Endothelial cell of umbilical vein (primary cell): ENCODE measurements around the gene ZNF132. TPM values are rescaled to one million over a fixed set of nuclear protein-coding genes. Genes with fewer than 3 reads are reported as not detected.
A peak's percentile ranks its signal among the peaks of the same experiment; 100 is the strongest.

Experiments
- BruUV-seq: library from RNA; stranded (reverse); fragments of 400-500 nt; replicated peaks from 2 replicates; lab custom pipeline; 2021; lab: Mats Ljungman, UMichigan
- CTCF ChIA-PET: fragments of 300-600, 350-600 bp; sonication (Branson Sonifier 250); formaldehyde crosslinking; loops from one replicate; lab custom pipeline; 2021; ENCODE audit warnings: antibody characterized with exemption, inconsistent platforms; lab: Charles Lee
- POLR2A ChIA-PET: fragments of 300-600, 350-600 bp; sonication (Branson Sonifier 250); formaldehyde crosslinking; loops from one replicate; lab custom pipeline; 2021; ENCODE audit warnings: antibody characterized with exemption, inconsistent platforms; lab: Charles Lee
- DNase-seq: peaks from one replicate; pipeline ENCODE4 v3.0.0-alpha.2; 2011; ENCODE audit warnings: low read depth, low spot score
- FAIRE-seq: peaks from 2 replicates; lab custom pipeline; 2011; peaks lifted over from hg19 to GRCh38; lab: Jason Lieb, UNC
- H2AFZ ChIP-seq: 2 replicates; pipeline ENCODE4 v1.6.0; 2012; ENCODE audit warnings: low read depth, low read length, control low read depth, inconsistent platforms
- H3K27ac ChIP-seq: 2 replicates; pipeline ENCODE4 v1.5.1; 2011; ENCODE audit warnings: low read depth, mild to moderate bottlenecking, control low read depth, low read length, moderate library complexity; ENCODE audit not compliant: insufficient read depth
- H3K27me3 ChIP-seq, 2 experiments: 2 replicates each; pipeline versions ENCODE4 v1.6.0 to v1.6.1; 2011; ENCODE audit warnings: low read length in 2 of 2, mixed read lengths in 1 of 2; ENCODE audit not compliant: control insufficient read depth in 2 of 2, insufficient read depth in 2 of 2
- H3K36me3 ChIP-seq, 2 experiments: 2 replicates in 1 of 2; 3 replicates in 1 of 2; pipeline ENCODE4 v1.5.1; 2011; ENCODE audit warnings: low read length in 2 of 2, mild to moderate bottlenecking in 1 of 2, moderate library complexity in 1 of 2; ENCODE audit not compliant: control insufficient read depth in 2 of 2, insufficient read depth in 2 of 2; ENCODE audit errors: extremely low read depth in 1 of 2
- H3K4me1 ChIP-seq: 3 replicates; pipeline ENCODE4 v1.5.1; 2011; ENCODE audit warnings: mild to moderate bottlenecking, low read length; ENCODE audit not compliant: control insufficient read depth, insufficient read depth; ENCODE audit errors: extremely low read depth
- H3K4me2 ChIP-seq: 2 replicates; pipeline ENCODE4 v1.6.1; 2011; ENCODE audit warnings: low read length, control low read depth, mixed read lengths; ENCODE audit not compliant: insufficient read depth
- H3K4me3 ChIP-seq, 3 experiments: fragments of 200-600 bp in 1 of 3; sonication (generic), shearing (Covaris generic) in 1 of 3; replicated peaks in 1 of 3; 2 replicates each; pipeline ENCODE4 v1.5.1; 2011 to 2016; ENCODE audit warnings: control low read depth in 3 of 3, low read length in 3 of 3, mild to moderate bottlenecking in 2 of 3, inconsistent platforms in 1 of 3, low read depth in 1 of 3, moderate library complexity in 1 of 3; ENCODE audit not compliant: insufficient read depth in 1 of 3
- H3K79me2 ChIP-seq: 2 replicates; pipeline ENCODE4 v1.6.0; 2012; ENCODE audit warnings: low read length, inconsistent platforms; ENCODE audit not compliant: control insufficient read depth, insufficient read depth
- H3K9ac ChIP-seq: replicated peaks from 2 replicates; pipeline ENCODE3; 2011; ENCODE audit warnings: low read length, control low read depth; ENCODE audit not compliant: insufficient read depth; ENCODE audit errors: extremely low read depth
- H3K9me1 ChIP-seq: replicated peaks from 3 replicates; pipeline ENCODE4 v1.6.0; 2011; ENCODE audit warnings: mild to moderate bottlenecking, low read length; ENCODE audit not compliant: control insufficient read depth, insufficient read depth; ENCODE audit errors: extremely low read depth
- H3K9me3 ChIP-seq: replicated peaks from 2 replicates; pipeline ENCODE4 v1.5.1; 2012; ENCODE audit warnings: low read length, inconsistent platforms; ENCODE audit not compliant: control insufficient read depth, insufficient read depth
- H4K20me1 ChIP-seq: replicated peaks from 2 replicates; pipeline ENCODE3; 2011; ENCODE audit warnings: mild to moderate bottlenecking, low read length; ENCODE audit not compliant: control insufficient read depth, insufficient read depth; ENCODE audit errors: extremely low read depth
- CTCF ChIP-seq, 2 donors: IDR thresholded peaks; 1 replicate in 1 of 2; 2 replicates in 1 of 2; pipeline ENCODE4 v1.5.1; 2011; ENCODE audit warnings: low read length in 2 of 2, mild to moderate bottlenecking in 2 of 2, moderate library complexity in 2 of 2, control low read depth in 1 of 2, inconsistent platforms in 1 of 2, low read depth in 1 of 2; ENCODE audit not compliant: insufficient read depth in 1 of 2; ENCODE audit errors: extremely low read depth in 1 of 2
- EZH2 ChIP-seq: IDR thresholded peaks from 2 replicates; pipeline ENCODE4 v1.6.1; 2012; ENCODE audit warnings: borderline replicate concordance, low read depth, mild to moderate bottlenecking, moderate library complexity, low read length, inconsistent platforms; ENCODE audit not compliant: severe bottlenecking
- FOS ChIP-seq: IDR thresholded peaks from 2 replicates; pipeline ENCODE4 v1.6.1; 2011; ENCODE audit warnings: mild to moderate bottlenecking, low read length, moderate library complexity, borderline replicate concordance; ENCODE audit not compliant: insufficient read depth
- GATA2 ChIP-seq: IDR thresholded peaks from 2 replicates; pipeline ENCODE4 v1.7.0; 2011; ENCODE audit warnings: low read depth, mild to moderate bottlenecking, moderate library complexity, mixed read lengths, low read length; ENCODE audit not compliant: insufficient read length, insufficient read depth
- JUN ChIP-seq: IDR thresholded peaks from 2 replicates; pipeline ENCODE4 v1.6.1; 2011; ENCODE audit warnings: borderline replicate concordance, low read depth; ENCODE audit not compliant: insufficient read length, insufficient read depth
- MAX ChIP-seq: IDR thresholded peaks from 2 replicates; pipeline ENCODE4 v1.6.1; 2011; ENCODE audit not compliant: insufficient read depth, insufficient read length
- MYC ChIP-seq: IDR thresholded peaks from one replicate; pipeline ENCODE4 v1.6.1; 2011; ENCODE audit warnings: mild to moderate bottlenecking, low read depth, low read length
- POLR2A ChIP-seq: IDR thresholded peaks from 2 replicates; pipeline ENCODE4 v1.6.1; 2012; ENCODE audit warnings: low read depth, mild to moderate bottlenecking, control low read depth, low read length
- POLR2AphosphoS5 ChIP-seq: IDR thresholded peaks from 2 replicates; pipeline ENCODE4 v1.6.1; 2012; ENCODE audit warnings: low read depth, mild to moderate bottlenecking, control low read depth, low read length, moderate library complexity; ENCODE audit not compliant: insufficient read depth
- dilution Hi-C: fragments of 300-500 bp; cut with MboI; formaldehyde crosslinking; loops from one replicate; pipeline ENCODE4 v1.15.0; 2019; ENCODE audit warnings: low sequenced_read_pairs; ENCODE audit not compliant: extremely low pct_ligation_motif_present
- intact Hi-C: fragments of 100-400 bp; cut with micrococcal nuclease; formaldehyde crosslinking; loops from one replicate; pipeline ENCODE4 v1.10.0; 2022
- polyA plus RNA-seq, 4 experiments: library from polyadenylated mRNA; depleted of rRNA in 3 of 4; stranded (reverse) in 3 of 4; unstranded in 1 of 4; fragments of >200 nt; gene quantifications; 2 replicates each; pipeline versions ENCODE4 v1.2.1 to v1.2.3, GENCODE V29; 2011 to 2012; ENCODE audit warnings: missing spikeins in 1 of 4
- total RNA-seq: library from RNA; stranded (reverse); gene quantifications from 2 replicates; pipeline ENCODE4 v1.2.3, GENCODE V29; 2021

Gene ZNF132
- total and polyA plus RNA-seq, 2 donors (not counting 3 experiments of a cell fraction or from before 2014, with no cell fraction given) = 0.54 to 4.2 TPM

GRCh38 chr19:58476498-58477015 is 36.6 kb upstream of the ZNF132 start:
- FAIRE-seq (peak; percentile 4), DNase-seq (no peak)
- ChIA-PET POLR2A (no interaction called here), CTCF (interaction anchor here (1.7 kb wide), 1 partner anchor 43 kb away, joined by 7 read pairs; the partner anchor contains the start of gene ZBTB45)
- H3K27me3 ChIP-seq = no peaks in the 10 kb centered on the region
- no peaks in the 10 kb centered on the region for H3K79me2 ChIP-seq
- H3K4me3 ChIP-seq = peak overlapping the region; percentile 49 to 70 (median 56)
- no peaks in the 10 kb centered on the region for H3K9me3 ChIP-seq
- intact Hi-C loops (loop anchor here (1.0 kb wide), 3 partner anchors 23 to 114 kb away; partner anchors contain the start of genes ZNF324B and ZNF497), dilution Hi-C loops (no loop called here)
- no peaks in the 10 kb centered on the region for H3K9me1 ChIP-seq
- peak overlapping the region; percentile 74 for H3K4me2 ChIP-seq
- peaks cover 0 to 11% of the 10 kb centered on the region in 2 experiments for H3K36me3 ChIP-seq
- peak overlapping the region; percentile 89 for H2AFZ ChIP-seq
- peak overlapping the region; percentile 73 for H3K27ac ChIP-seq
- H3K9ac ChIP-seq = peak overlapping the region; percentile 47
- BruUV-seq = TSS peak; percentile 34
- no peaks in the 10 kb centered on the region for H4K20me1 ChIP-seq
- TF ChIP-seq POLR2A = no peak
- TF ChIP-seq GATA2 = no peak
- TF ChIP-seq FOS = no peak
- no peak for TF ChIP-seq POLR2AphosphoS5
- no peak for TF ChIP-seq MYC
- H3K4me1 ChIP-seq = peaks cover 9% of the 10 kb centered on the region

- ChIA-PET CTCF (interaction anchor here (1.3 to 1.7 kb wide), 2 partner anchors 44 to 58 kb away, joined by 3 to 7 read pairs; partner anchors contain the start of gene ZBTB45), POLR2A (interaction anchor here (0.5 kb wide), 1 partner anchor 15 kb away, joined by 4 read pairs; no protein-coding TSS in a partner anchor)
- Histone ChIP-seq H3K27me3 (no peaks in the 10 kb centered on the region), H3K9me3 (no peaks in the 10 kb centered on the region), H3K79me2 (no peaks in the 10 kb centered on the region), H3K9me1 (no peaks in the 10 kb centered on the region), H4K20me1 (no peaks in the 10 kb centered on the region), H3K4me3 (peak within 1 kb of the TSS; percentile 49 to 70 (median 56)), H3K4me2 (peak within 1 kb of the TSS; percentile 74), H3K27ac (peak within 1 kb of the TSS; percentile 73), H3K9ac (peak within 1 kb of the TSS; percentile 47), H3K36me3 (peaks cover 0 to 11% of the 10 kb centered on the region in 2 experiments), H3K4me1 (peaks cover 9% of the 10 kb centered on the region), H2AFZ (peak within 1 kb of the TSS; percentile 89)
- dilution Hi-C loops = no loop called here
- intact Hi-C loops = loop anchor here (1.0 kb wide), 4 partner anchors 9 to 114 kb away; partner anchors contain the start of genes ZNF324, ZNF324B and ZNF497
- no peak for TF ChIP-seq EZH2
- TF ChIP-seq POLR2A = peak; percentile 70
- TF ChIP-seq MAX = peak; percentile 32
- TF ChIP-seq POLR2AphosphoS5 = peak; percentile 91
- TF ChIP-seq GATA2 = no peak
- TF ChIP-seq FOS = no peak
- no peak for TF ChIP-seq MYC
- no peak for TF ChIP-seq CTCF (IDR thresholded peaks at IDR 0.05; ENCODE audit: extremely low read depth in 1 of 2, insufficient read depth in 1 of 2, low read depth in 1 of 2, low read length in 2 of 2)
- no peak for TF ChIP-seq JUN
- DNase-seq = peak; percentile 97
- FAIRE-seq = peak; percentile 97
- BruUV-seq = no TSS peak
These were observed 36.0 kb upstream of the ZNF132 start, which contains the start of gene ZNF446 for GRCh38 chr19:58475714-58476497. Gene ZNF446, plus strand, starts transcription at chr19:58476352. Its CDS starts 867 bp downstream, at chr19:58477219.
